LNCaP clone FGC (cell line): ENCODE measurements around the gene SHKBP1.
"Not testable (repeated sequence)": the region's sequence is repeated elsewhere in the genome, so short reads cannot be mapped to it uniquely, and the experiment has no call there.

Experiments
- DNase-seq: peaks from one replicate; pipeline ENCODE4 v3.0.0-alpha.2; 2011; ENCODE audit warnings: low read depth
- H3K4me3 ChIP-seq: 2 replicates; pipeline ENCODE4 v1.5.1; 2011; ENCODE audit warnings: mild to moderate bottlenecking, low read depth, low read length, control low read depth
- TF ChIP-seq, protein P1 (sequence below): IDR thresholded peaks from 2 replicates; pipeline ENCODE4 v1.5.1; 2012; ENCODE audit warnings: mild to moderate bottlenecking; ENCODE audit not compliant: control insufficient read depth, insufficient read depth; ENCODE audit errors: extremely low read depth

Gene SHKBP1

DNA sequence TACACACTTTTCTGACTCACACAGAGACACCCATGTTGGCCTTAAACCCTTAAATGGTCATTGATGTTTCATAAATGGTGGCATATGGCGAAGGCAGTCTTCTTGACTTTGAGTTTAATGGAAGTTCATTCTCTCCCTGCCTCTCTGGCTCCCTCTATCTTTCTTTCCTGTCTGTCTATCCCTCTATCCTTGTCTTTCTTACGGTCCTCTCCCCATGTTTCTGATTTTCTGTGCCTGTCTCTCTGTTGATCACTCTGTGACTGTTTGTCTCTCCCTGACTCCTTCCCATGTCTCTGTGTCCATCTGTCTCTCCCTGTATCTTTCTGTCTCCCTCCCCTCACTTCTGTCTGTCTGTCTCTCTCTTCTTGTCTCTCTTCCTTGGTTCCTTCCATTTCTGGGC, 43.2 kb upstream of the SHKBP1 start:
- TF ChIP-seq, protein P1, sequence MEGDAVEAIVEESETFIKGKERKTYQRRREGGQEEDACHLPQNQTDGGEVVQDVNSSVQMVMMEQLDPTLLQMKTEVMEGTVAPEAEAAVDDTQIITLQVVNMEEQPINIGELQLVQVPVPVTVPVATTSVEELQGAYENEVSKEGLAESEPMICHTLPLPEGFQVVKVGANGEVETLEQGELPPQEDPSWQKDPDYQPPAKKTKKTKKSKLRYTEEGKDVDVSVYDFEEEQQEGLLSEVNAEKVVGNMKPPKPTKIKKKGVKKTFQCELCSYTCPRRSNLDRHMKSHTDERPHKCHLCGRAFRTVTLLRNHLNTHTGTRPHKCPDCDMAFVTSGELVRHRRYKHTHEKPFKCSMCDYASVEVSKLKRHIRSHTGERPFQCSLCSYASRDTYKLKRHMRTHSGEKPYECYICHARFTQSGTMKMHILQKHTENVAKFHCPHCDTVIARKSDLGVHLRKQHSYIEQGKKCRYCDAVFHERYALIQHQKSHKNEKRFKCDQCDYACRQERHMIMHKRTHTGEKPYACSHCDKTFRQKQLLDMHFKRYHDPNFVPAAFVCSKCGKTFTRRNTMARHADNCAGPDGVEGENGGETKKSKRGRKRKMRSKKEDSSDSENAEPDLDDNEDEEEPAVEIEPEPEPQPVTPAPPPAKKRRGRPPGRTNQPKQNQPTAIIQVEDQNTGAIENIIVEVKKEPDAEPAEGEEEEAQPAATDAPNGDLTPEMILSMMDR, result no peak
- no peak for DNase-seq
- H3K4me3 ChIP-seq, result no peak overlapping the region

DNA sequence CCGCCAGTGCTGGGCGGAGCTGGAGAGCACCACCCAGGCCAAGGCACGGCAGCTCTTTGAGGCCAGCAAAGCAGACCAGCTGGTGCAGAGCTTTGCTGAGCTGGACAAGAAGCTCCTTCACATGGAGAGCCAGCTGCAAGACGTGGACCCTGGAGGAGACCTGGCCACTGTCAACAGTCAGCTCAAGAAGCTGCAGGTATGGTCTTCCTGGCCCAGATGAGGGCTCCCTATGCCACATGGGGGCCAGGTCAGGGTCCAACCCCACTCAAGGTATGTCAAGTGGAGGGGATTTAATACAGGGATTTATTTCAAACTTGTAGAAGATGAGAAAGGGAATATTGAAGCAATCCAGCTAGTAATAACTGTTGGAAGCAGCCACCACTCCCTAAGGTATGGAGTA, 42.5 kb upstream of the SHKBP1 start:
- H3K4me3 ChIP-seq, result no peak overlapping the region
- TF ChIP-seq, protein P1, result no peak
- DNase-seq, result no peak

DNA sequence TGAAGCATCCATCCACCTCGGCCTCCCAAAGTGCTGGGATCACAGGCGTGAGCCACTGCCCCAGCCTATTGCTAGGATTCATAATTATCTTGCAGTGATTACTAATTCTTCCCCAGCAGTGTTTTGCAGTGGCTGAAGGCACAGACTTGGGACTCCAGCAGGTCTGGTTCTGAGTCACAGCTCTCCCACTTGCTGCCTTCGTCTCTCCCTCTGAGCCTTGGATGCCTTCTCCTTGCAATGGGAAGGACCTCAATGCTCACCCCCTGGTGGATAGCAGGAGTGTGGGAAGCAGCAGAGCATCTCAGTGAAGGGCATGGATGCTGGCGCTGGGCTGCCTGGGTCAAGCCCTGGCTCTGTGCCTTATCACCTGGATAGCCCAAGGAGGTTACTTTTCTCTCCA, 37.6 kb upstream of the SHKBP1 start:
- no peak overlapping the region for H3K4me3 ChIP-seq
- TF ChIP-seq, protein P1, result no peak
- DNase-seq, result no peak

DNA sequence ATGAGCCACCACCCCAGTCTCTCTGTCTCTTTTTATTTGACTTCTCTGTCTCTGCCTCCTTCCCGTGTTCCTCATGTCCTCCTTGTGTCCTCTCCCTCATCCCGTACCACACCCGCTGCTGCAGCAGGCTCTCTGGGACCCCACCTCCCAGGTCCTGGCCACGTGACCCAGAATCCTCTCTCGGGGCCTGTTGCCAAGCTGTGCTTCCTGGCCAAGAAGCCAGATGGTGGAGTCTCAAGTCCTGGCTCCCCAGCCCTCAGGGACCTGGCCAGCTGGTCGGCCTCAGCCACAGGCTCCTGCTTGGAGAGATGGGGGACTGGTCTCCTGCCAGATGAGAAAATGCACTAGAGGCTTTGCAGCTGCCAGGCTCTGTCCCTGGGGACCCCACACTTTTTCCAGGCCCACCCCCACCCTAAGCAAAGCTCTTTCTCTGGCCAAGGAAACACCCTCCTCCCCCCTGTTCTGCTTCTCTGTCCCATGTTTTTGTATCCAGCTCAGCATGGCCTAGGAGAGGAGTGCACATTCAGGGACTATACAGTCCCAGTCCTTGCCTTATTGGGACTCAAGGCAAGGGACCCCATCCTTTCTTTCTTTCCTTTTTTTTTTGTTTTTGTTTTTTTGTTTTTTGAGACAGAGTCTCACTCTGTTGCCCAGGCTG, 34.3 kb upstream of the SHKBP1 start:
- TF ChIP-seq, protein P1, result no peak
- DNase-seq, result no peak
- H3K4me3 ChIP-seq, result no peak overlapping the region

DNA sequence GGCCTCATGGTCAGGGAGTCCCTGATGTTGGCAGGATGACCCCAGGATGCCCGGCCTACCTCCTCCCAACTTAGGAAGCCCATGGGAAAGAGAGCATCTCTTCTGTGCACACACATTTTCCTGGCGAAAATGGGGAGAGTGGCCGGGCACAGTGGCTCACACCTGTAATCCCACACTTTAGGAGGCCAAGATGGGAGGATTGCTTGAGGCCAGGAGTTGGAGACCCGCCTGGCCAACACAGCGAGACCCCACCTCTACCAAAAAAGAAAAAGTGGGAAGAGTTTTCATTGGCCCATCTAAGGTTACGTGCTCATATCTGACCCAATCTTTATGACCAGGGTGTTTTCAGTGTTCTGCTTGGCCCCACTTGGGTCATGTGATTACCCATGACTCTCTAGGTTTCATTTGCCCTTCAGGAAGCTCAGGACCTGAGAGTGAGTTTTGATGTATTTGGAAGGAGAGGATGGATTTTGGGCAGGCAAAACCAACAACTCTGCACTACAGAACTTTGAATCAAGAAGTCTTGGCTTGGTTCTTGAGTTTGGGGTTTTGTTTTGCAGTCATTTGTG, 33.6 kb upstream of the SHKBP1 start:
- DNase-seq, result no peak
- H3K4me3 ChIP-seq, result no peak overlapping the region
- TF ChIP-seq, protein P1, result no peak

DNA sequence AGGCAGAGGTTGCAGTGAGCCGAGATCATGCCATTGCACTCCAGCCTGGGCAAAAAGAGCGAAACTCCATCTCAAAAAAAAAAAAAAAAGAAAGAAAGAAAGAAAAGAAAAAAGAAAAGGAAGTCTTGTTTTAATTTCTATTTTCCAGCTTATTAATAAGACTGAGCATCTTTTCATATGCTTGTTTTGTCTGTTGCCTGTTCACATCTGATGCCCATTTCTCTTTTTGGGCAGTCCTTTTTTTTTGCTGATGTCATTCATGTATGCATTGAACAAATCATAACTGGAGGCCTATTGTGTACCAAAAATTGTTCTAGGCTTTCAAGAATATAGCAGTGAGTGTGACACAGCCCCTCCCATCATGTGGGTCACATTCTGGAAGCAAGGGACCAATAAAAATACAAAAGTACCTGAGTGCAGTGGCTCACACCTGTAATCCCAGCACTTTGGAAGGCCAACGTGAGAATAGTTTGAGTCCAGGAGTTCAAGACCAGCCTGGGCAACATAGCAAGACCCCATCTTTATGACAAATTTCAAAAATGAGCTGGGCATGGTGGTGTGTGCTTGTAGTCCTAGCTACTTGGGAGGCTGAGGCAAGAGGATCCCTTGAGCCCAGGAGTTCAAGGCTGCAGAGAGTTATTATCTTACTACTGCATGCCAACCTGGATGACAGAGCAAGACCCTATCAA, 30.4 kb upstream of the SHKBP1 start:
- not testable (repeated sequence) for DNase-seq, H3K4me3 ChIP-seq

DNA sequence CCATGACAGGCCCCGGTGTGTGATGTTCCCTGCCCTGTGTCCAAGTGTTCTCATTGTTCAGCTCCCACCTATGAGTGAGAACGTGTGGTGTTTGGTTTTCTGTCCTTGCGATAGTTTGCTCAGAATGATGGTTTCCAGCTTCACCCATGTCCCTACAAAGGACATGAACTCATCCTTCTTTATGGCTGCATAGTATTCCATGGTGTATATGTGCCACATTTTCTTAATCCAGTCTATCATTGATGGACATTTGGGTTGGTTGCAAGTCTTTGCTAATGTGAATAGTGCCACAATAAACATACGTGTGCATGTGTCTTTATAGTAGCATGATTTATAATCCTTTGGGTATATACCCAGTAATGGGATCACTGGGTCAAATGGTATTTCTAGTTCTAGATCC, 29.5 kb upstream of the SHKBP1 start:
- not testable (repeated sequence) for H3K4me3 ChIP-seq, DNase-seq

DNA sequence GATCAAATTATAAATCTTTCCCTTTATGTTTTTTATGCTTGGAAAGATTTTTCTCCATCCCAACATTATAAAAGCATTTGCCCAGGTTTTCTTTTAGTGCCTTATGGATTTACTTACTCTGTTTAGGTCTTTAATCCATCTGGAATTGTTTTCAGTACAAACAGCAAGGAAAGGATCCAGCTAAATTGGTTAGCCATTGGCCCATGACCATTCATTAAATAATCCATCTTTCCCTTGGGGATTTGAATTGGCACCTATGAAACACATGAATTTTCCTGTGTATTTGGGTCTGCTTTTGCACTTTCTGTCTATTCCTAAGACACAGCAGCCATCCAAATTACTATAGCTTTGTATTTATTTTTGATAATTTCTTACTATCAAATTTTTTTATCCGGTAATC, 28.8 kb upstream of the SHKBP1 start:
- H3K4me3 ChIP-seq, result no peak overlapping the region
- TF ChIP-seq, protein P1, result no peak
- DNase-seq, result no peak
